Left renal cortex interstitium (tissue), 4 donors: ENCODE measurements around the gene NADK. TPM values are rescaled to one million over a fixed set of nuclear protein-coding genes. Genes with fewer than 3 reads are reported as not detected.
A peak's percentile ranks its signal among the peaks of the same experiment; 100 is the strongest.
"Not testable (repeated sequence)": the region's sequence is repeated elsewhere in the genome, so short reads cannot be mapped to it uniquely, and the experiment has no call there.

Experiments used
- DNase-seq, 4 donors: peaks; one replicate each; pipeline ENCODE4 v3.0.0-alpha.2; 2013; ENCODE audit warnings: low read depth in 4 of 4, low spot score in 2 of 4, missing footprints in 1 of 4
- polyA plus RNA-seq, 4 donors: library from polyadenylated mRNA; unstranded; fragments of 120-200 nt; gene quantifications; one replicate each; pipeline ENCODE4 v1.2.1, GENCODE V29; 2013; ENCODE audit not compliant: insufficient read length in 4 of 4

NADK gene
- polyA plus RNA-seq, 4 donors, result 40.8 to 62.0 (median 50.9) TPM

- DNase-seq, result not testable (repeated sequence)
Measured at GRCh38 chr1:1749941-1750340, 28.3 kb downstream of the NADK start.

GRCh38 chr1:1748686-1749321 lies 29.5 kb downstream of the NADK start:
- no peak for DNase-seq

- DNase-seq, result not testable (repeated sequence)
Measured at GRCh38 chr1:1746566-1746909, 31.7 kb downstream of the NADK start.

- DNase-seq, result peak in 3 of 4 donors; percentile 13 to 72 (median 52)
Measured at GRCh38 chr1:1745651-1746565, 32.4 kb downstream of the NADK start.

GRCh38 chr1:1742529-1742928 lies 35.7 kb downstream of the NADK start:
- DNase-seq, result not testable (repeated sequence)

GRCh38 chr1:1741013-1741412 lies 37.3 kb downstream of the NADK start:
- DNase-seq, result not testable (repeated sequence)

- DNase-seq, result not testable (repeated sequence)
Measured at GRCh38 chr1:1738799-1739337, 39.4 kb downstream of the NADK start.

- DNase-seq, result not testable (repeated sequence)
Measured at GRCh38 chr1:1737675-1738590, 40.3 kb downstream of the NADK start.

GRCh38 chr1:1732381-1732780 lies 45.9 kb downstream of the NADK start:
- no peak for DNase-seq

- no peak for DNase-seq
Measured at GRCh38 chr1:1730870-1731269, 47.4 kb downstream of the NADK start.

GRCh38 chr1:1730230-1730629 lies 48.0 kb downstream of the NADK start:
- not testable (repeated sequence) for DNase-seq

GRCh38 chr1:1729116-1729816 lies 49.0 kb downstream of the NADK start:
- not testable (repeated sequence) for DNase-seq

- DNase-seq, result not testable (repeated sequence)
Measured at GRCh38 chr1:1728308-1729005, 49.8 kb downstream of the NADK start.

GRCh38 chr1:1727131-1727651 lies 51.1 kb downstream of the NADK start:
- DNase-seq, result not testable (repeated sequence)

- DNase-seq, result not testable (repeated sequence)
Measured at GRCh38 chr1:1726088-1726487, 52.2 kb downstream of the NADK start.

- peak; percentile 96 to 100 (median 98) for DNase-seq
Measured at GRCh38 chr1:1724035-1724864, 54.0 kb downstream of the NADK start, which contains the start of gene CDK11A. Gene CDK11A, minus strand, starts transcription at chr1:1724357. Its CDS starts 1,539 bp downstream, at chr1:1722818.

- no peak for DNase-seq
Measured at GRCh38 chr1:1721201-1721600, 57.1 kb downstream of the NADK start.
